Endodermal cell (in vitro differentiated cells): ENCODE results near the gene RPTN. TPM values are rescaled to one million over a fixed set of nuclear protein-coding genes. Genes with fewer than 3 reads are reported as not detected.
A peak's percentile ranks its signal among the peaks of the same experiment; 100 is the strongest.

Experiments
- DNase-seq: peaks from one replicate; pipeline ENCODE4 v3.0.0-alpha.2; 2017
- H3K27ac ChIP-seq: 2 replicates; pipeline ENCODE4 v1.5.1; 2013; ENCODE audit warnings: mild to moderate bottlenecking, low read depth, low read length, moderate library complexity
- H3K27me3 ChIP-seq: 2 replicates; pipeline ENCODE4 v1.6.1; 2013; ENCODE audit warnings: mild to moderate bottlenecking, low read length, moderate library complexity; ENCODE audit not compliant: insufficient read depth, control insufficient read depth, poor library complexity, severe bottlenecking
- H3K36me3 ChIP-seq: 2 replicates; pipeline ENCODE4 v1.7.0; 2013; ENCODE audit warnings: mild to moderate bottlenecking, low read length, moderate library complexity; ENCODE audit not compliant: control insufficient read depth, insufficient read depth
- H3K4me1 ChIP-seq: one replicate; pipeline ENCODE4 v1.7.0; 2013; ENCODE audit warnings: low read length; ENCODE audit not compliant: control insufficient read depth, insufficient read depth
- H3K4me3 ChIP-seq: 2 replicates; pipeline ENCODE4 v1.5.1; 2013; ENCODE audit warnings: mild to moderate bottlenecking, low read length, moderate library complexity
- H3K9ac ChIP-seq: 2 replicates; pipeline ENCODE4 v1.6.1; 2013; ENCODE audit warnings: mild to moderate bottlenecking, low read length, moderate library complexity; ENCODE audit not compliant: poor library complexity, severe bottlenecking; ENCODE audit errors: extremely low read depth
- H3K9me3 ChIP-seq: 2 replicates; pipeline ENCODE4 v1.6.1; 2013; ENCODE audit warnings: mild to moderate bottlenecking, low read length, moderate library complexity; ENCODE audit not compliant: control insufficient read depth
- H3K27ac Mint-ChIP-seq: 2 replicates; pipeline ENCODE4 v1.8.0; 2020; ENCODE audit warnings: mixed read lengths
- H3K27me3 Mint-ChIP-seq: 2 replicates; pipeline ENCODE4 v1.8.0; 2021; ENCODE audit warnings: mild to moderate bottlenecking, mixed read lengths; ENCODE audit not compliant: insufficient read depth
- H3K36me3 Mint-ChIP-seq: 2 replicates; pipeline ENCODE4 v1.8.0; 2020; ENCODE audit warnings: low read depth, mixed read lengths
- H3K4me1 Mint-ChIP-seq: 2 replicates; pipeline ENCODE4 v1.8.0; 2020; ENCODE audit warnings: mixed read lengths
- H3K4me3 Mint-ChIP-seq: 2 replicates; pipeline ENCODE4 v1.8.0; 2020; ENCODE audit warnings: mild to moderate bottlenecking, moderate library complexity, mixed read lengths
- H3K9me3 Mint-ChIP-seq: 2 replicates; pipeline ENCODE4 v1.8.0; 2020; ENCODE audit warnings: mild to moderate bottlenecking, mixed read lengths
- WGBS, 2 experiments: methylation state at CpG; one replicate each; pipeline versions ENCODE4 v1.1.5 to v1.1.7; 2013; ENCODE audit warnings: missing lambda C conversion rate in 2 of 2, mixed read lengths in 1 of 2; ENCODE audit not compliant: insufficient coverage in 1 of 2, insufficient read length in 1 of 2; 5-methylcytosine and 5-hydroxymethylcytosine counted together
- total RNA-seq, 2 donors: library from RNA; stranded (reverse); fragmentation: NEBNext Ultra II Directional in 1 of 2; extraction: Animal tissue kit (Norgen Biotek cat#: 25700) in 1 of 2; gene quantifications; 2 replicates in 1 of 2; 3 replicates in 1 of 2; pipeline ENCODE4 v1.2.1, GENCODE V29; 2021
- TF ChIP-seq, protein P1 (sequence below): fragments of 200-600 bp; sonication (generic); conservative IDR thresholded peaks from 2 replicates; pipeline ENCODE4 v1.5.0; 2021; ENCODE audit warnings: antibody characterized with exemption, mild to moderate bottlenecking

The RPTN gene
- total RNA-seq, 2 donors from 2014 or later, result not detected

DNA sequence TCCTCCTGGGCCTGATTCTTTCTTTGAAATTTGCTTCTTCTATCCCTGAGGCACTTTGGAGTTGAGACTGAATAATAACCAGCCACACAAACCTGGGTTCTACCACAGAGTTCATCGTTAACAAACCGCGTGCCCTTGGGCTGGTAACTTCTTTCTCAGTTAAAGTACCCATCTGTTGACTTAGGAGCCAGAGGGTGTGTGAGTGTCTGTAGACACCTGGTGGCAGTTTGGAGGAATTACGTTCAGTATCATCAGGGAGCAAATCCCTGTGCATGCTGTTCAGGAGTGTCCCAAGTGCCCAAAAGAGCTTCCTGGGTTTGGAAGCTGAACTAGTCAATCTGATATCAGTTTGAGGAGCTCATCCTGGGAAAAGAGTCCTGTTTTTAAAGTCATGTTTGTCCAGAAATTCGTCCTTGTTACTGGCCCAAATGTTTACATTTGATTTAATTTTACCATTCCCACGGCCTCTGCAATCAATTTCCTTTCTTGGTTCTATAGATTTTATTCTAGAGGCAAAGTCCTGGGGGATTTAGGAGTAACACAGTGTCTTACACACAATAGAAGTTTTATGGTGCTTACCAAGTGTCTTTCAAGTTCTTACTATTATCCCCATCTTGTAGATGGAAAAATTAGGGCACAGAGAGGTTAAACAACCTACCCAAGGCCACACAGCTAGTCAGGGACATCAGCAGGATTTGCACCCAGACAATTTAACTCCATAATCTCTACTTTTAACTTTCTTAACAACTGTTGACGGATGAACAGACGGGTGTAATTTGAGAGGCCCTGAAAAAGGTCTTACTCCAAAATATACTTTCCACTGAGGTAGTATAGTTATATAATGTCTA, 26.7 kb upstream of the RPTN start:
- H3K27ac Mint-ChIP-seq, result no peak overlapping the region
- no peaks in the 10 kb centered on the region for H3K9me3 ChIP-seq
- TF ChIP-seq, protein P1, sequence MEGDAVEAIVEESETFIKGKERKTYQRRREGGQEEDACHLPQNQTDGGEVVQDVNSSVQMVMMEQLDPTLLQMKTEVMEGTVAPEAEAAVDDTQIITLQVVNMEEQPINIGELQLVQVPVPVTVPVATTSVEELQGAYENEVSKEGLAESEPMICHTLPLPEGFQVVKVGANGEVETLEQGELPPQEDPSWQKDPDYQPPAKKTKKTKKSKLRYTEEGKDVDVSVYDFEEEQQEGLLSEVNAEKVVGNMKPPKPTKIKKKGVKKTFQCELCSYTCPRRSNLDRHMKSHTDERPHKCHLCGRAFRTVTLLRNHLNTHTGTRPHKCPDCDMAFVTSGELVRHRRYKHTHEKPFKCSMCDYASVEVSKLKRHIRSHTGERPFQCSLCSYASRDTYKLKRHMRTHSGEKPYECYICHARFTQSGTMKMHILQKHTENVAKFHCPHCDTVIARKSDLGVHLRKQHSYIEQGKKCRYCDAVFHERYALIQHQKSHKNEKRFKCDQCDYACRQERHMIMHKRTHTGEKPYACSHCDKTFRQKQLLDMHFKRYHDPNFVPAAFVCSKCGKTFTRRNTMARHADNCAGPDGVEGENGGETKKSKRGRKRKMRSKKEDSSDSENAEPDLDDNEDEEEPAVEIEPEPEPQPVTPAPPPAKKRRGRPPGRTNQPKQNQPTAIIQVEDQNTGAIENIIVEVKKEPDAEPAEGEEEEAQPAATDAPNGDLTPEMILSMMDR, result peak; percentile 80
- H3K27ac ChIP-seq, result no peak overlapping the region
- no peaks in the 10 kb centered on the region for H3K36me3 ChIP-seq
- no peaks in the 10 kb centered on the region for H3K36me3 Mint-ChIP-seq
- no peaks in the 10 kb centered on the region for H3K27me3 ChIP-seq
- WGBS, 2 experiments, result 33 to 36% methylated on average over 3 to 8 of the region's 8 CpGs
- no peaks in the 10 kb centered on the region for H3K9me3 Mint-ChIP-seq
- DNase-seq, result peak; percentile 69
- H3K4me1 Mint-ChIP-seq, result no peaks in the 10 kb centered on the region
- peaks cover 8% of the 10 kb centered on the region for H3K27me3 Mint-ChIP-seq
- no peak overlapping the region for H3K4me3 ChIP-seq
- no peak overlapping the region for H3K9ac ChIP-seq
- no peak overlapping the region for H3K4me3 Mint-ChIP-seq
- H3K4me1 ChIP-seq, result no peaks in the 10 kb centered on the region

DNA sequence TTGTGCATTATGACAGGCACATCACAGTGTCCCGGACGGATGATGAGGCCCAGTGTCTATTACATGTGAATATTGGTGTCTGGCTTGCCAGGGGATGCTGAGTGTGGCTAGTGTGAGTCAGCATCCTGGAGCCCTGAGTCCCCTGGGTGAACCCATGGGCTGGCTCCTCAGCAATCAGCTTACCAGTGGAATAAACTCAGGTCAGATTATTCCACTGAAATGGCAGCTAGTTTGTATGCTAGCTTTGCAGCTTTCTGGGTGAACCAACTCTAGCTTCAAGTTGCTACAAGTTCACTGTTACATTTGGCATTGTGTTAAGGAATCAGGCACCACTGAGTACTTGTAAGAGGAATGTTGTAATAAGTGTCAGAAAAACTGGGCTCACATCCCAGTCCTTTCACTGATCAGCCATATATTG, 23.9 kb upstream of the RPTN start:
- Histone ChIP-seq H3K36me3 (no peaks in the 10 kb centered on the region), H3K4me3 (no peak overlapping the region), H3K9me3 (no peaks in the 10 kb centered on the region), H3K27me3 (no peaks in the 10 kb centered on the region), H3K9ac (no peak overlapping the region), H3K27ac (no peak overlapping the region), H3K4me1 (no peaks in the 10 kb centered on the region)
- TF ChIP-seq, protein P1, result no peak
- Mint-ChIP-seq H3K9me3 (no peaks in the 10 kb centered on the region), H3K4me1 (no peaks in the 10 kb centered on the region), H3K27me3 (peaks cover 10% of the 10 kb centered on the region), H3K36me3 (no peaks in the 10 kb centered on the region), H3K4me3 (no peak overlapping the region), H3K27ac (no peak overlapping the region)
- WGBS, 2 experiments, result 60 to 76% methylated on average over 2 of the region's 2 CpGs
- DNase-seq, result no peak

DNA sequence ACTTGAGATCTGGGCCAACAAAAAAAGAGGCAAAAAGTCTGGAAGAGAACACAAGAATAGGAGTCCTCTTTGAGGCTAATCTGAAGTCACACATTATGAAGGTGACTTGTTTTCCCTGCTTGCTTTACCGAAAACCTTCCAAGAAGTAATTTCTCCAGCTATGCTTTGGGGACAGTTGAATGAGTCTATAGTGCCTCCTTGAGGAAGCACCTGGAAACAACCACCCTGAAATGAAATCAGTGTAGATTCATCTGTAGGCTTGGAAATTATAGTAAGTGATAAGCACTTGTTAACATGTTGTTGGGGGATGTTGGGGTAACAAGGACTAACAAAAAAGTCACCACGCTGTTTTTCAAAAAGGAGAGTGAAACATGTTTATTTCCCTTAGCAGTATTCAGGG, 23.4 kb upstream of the RPTN start:
- H3K4me1 ChIP-seq, result no peaks in the 10 kb centered on the region
- no peaks in the 10 kb centered on the region for H3K27me3 ChIP-seq
- no peaks in the 10 kb centered on the region for H3K9me3 ChIP-seq
- peaks cover 10% of the 10 kb centered on the region for H3K27me3 Mint-ChIP-seq
- H3K9ac ChIP-seq, result no peak overlapping the region
- H3K36me3 Mint-ChIP-seq, result no peaks in the 10 kb centered on the region
- no peaks in the 10 kb centered on the region for H3K9me3 Mint-ChIP-seq
- no peak overlapping the region for H3K27ac ChIP-seq
- H3K4me1 Mint-ChIP-seq, result no peaks in the 10 kb centered on the region
- no peak overlapping the region for H3K27ac Mint-ChIP-seq
- TF ChIP-seq, protein P1, result peak; percentile 71
- H3K4me3 ChIP-seq, result no peak overlapping the region
- peak; percentile 61 for DNase-seq
- 62 to 71% methylated on average over 2 of the region's 2 CpGs for WGBS, 2 experiments
- no peak overlapping the region for H3K4me3 Mint-ChIP-seq
- no peaks in the 10 kb centered on the region for H3K36me3 ChIP-seq
